Measurements from ENCODE around the gene ATP11A.

The ATP11A gene

GRCh38 chr13:112752211-112752610 is 62.4 kb downstream of the ATP11A start:
- H3K9ac ChIP-seq (ENCODE audit: low read length), result no peak overlapping the region
- H3K36me3 ChIP-seq (replicated peaks; ENCODE audit: low read depth, low read length), result no peaks in the 10 kb centered on the region
- H3K4me1 ChIP-seq (ENCODE audit: low read length), result no peaks in the 10 kb centered on the region
- peaks cover 56% of the 10 kb centered on the region for H4K20me1 ChIP-seq (ENCODE audit: insufficient read depth, low read length)
- no peak overlapping the region for H2AFZ ChIP-seq (ENCODE audit: low read depth, low read length)
- no peak overlapping the region for H3K4me2 ChIP-seq (ENCODE audit: low read length)
- no peak overlapping the region for H3K27ac ChIP-seq (ENCODE audit: low read length)
- H3K9me3 ChIP-seq (ENCODE audit: insufficient read depth, low read length), result no peaks in the 10 kb centered on the region
- no peak overlapping the region for H3K4me3 ChIP-seq (ENCODE audit: low read length)
- peaks cover 36% of the 10 kb centered on the region for H3K79me2 ChIP-seq (ENCODE audit: low read length)
- TF ChIP-seq EZH2phosphoT487 (IDR thresholded peaks at IDR 0.05; ENCODE audit: low read depth) (no peak), CTCF (IDR thresholded peaks at IDR 0.05; ENCODE audit: low read depth, low read length) (no peak)
- H3K27me3 ChIP-seq (ENCODE audit: low read depth, low read length), result no peaks in the 10 kb centered on the region

- Histone ChIP-seq H2AFZ (ENCODE audit: low read depth, low read length) (no peak overlapping the region), H3K4me1 (ENCODE audit: low read length) (no peaks in the 10 kb centered on the region), H3K36me3 (replicated peaks; ENCODE audit: low read depth, low read length) (no peaks in the 10 kb centered on the region), H3K9me3 (ENCODE audit: insufficient read depth, low read length) (no peaks in the 10 kb centered on the region), H3K4me3 (ENCODE audit: low read length) (no peak overlapping the region), H3K79me2 (ENCODE audit: low read length) (peaks cover 35% of the 10 kb centered on the region), H3K9ac (ENCODE audit: low read length) (no peak overlapping the region), H3K4me2 (ENCODE audit: low read length) (no peak overlapping the region), H4K20me1 (ENCODE audit: insufficient read depth, low read length) (peaks cover 58% of the 10 kb centered on the region), H3K27me3 (ENCODE audit: low read depth, low read length) (no peaks in the 10 kb centered on the region), H3K27ac (ENCODE audit: low read length) (no peak overlapping the region)
- TF ChIP-seq CTCF (IDR thresholded peaks at IDR 0.05; ENCODE audit: low read depth, low read length), result no peak
- no peak for TF ChIP-seq EZH2phosphoT487 (IDR thresholded peaks at IDR 0.05; ENCODE audit: low read depth)
Measured at GRCh38 chr13:112752711-112753541, 63.1 kb downstream of the ATP11A start.

GRCh38 chr13:112753833-112754232 is 64.0 kb downstream of the ATP11A start:
- no peak overlapping the region for H3K4me2 ChIP-seq (ENCODE audit: low read length)
- TF ChIP-seq EZH2phosphoT487 (IDR thresholded peaks at IDR 0.05; ENCODE audit: low read depth) (no peak), CTCF (IDR thresholded peaks at IDR 0.05; ENCODE audit: low read depth, low read length) (no peak)
- no peaks in the 10 kb centered on the region for H3K27me3 ChIP-seq (ENCODE audit: low read depth, low read length)
- no peaks in the 10 kb centered on the region for H3K4me1 ChIP-seq (ENCODE audit: low read length)
- peaks cover 52% of the 10 kb centered on the region for H4K20me1 ChIP-seq (ENCODE audit: insufficient read depth, low read length)
- no peaks in the 10 kb centered on the region for H3K9me3 ChIP-seq (ENCODE audit: insufficient read depth, low read length)
- no peak overlapping the region for H3K4me3 ChIP-seq (ENCODE audit: low read length)
- no peak overlapping the region for H3K27ac ChIP-seq (ENCODE audit: low read length)
- H3K36me3 ChIP-seq (replicated peaks; ENCODE audit: low read depth, low read length), result no peaks in the 10 kb centered on the region
- H2AFZ ChIP-seq (ENCODE audit: low read depth, low read length), result no peak overlapping the region
- H3K79me2 ChIP-seq (ENCODE audit: low read length), result peaks cover 33% of the 10 kb centered on the region
- no peak overlapping the region for H3K9ac ChIP-seq (ENCODE audit: low read length)

- Histone ChIP-seq H3K27ac (ENCODE audit: low read length) (no peak overlapping the region), H3K9ac (ENCODE audit: low read length) (no peak overlapping the region), H3K4me3 (ENCODE audit: low read length) (no peak overlapping the region), H3K4me2 (ENCODE audit: low read length) (no peak overlapping the region), H4K20me1 (ENCODE audit: insufficient read depth, low read length) (peaks cover 49% of the 10 kb centered on the region), H3K79me2 (ENCODE audit: low read length) (peaks cover 32% of the 10 kb centered on the region), H3K9me3 (ENCODE audit: insufficient read depth, low read length) (no peaks in the 10 kb centered on the region), H3K4me1 (ENCODE audit: low read length) (no peaks in the 10 kb centered on the region), H2AFZ (ENCODE audit: low read depth, low read length) (no peak overlapping the region), H3K27me3 (ENCODE audit: low read depth, low read length) (no peaks in the 10 kb centered on the region), H3K36me3 (replicated peaks; ENCODE audit: low read depth, low read length) (no peaks in the 10 kb centered on the region)
- no peak for TF ChIP-seq CTCF (IDR thresholded peaks at IDR 0.05; ENCODE audit: low read depth, low read length)
- TF ChIP-seq EZH2phosphoT487 (IDR thresholded peaks at IDR 0.05; ENCODE audit: low read depth), result no peak
Measured at GRCh38 chr13:112754281-112755025, 64.6 kb downstream of the ATP11A start.
